ENCODE data around the gene USP15.

Gene USP15

DNA sequence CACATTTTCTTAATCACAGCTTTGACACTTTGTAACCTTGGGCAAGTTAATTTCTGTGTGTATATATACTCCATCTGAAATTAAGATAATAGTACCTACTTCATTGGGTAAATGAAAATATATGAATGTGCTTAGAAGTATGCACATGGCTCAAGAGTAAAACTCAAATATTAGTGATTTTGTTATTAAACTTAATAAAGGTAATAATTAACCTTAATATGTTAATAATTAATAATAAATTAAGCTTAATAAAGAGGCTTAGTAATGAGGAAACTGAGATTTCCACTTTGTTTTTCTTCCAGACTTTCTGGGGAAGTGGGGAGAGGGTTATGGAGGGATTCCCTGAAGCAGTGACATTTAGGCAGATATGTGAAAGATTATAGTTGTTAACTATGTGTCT is 19.8 kb downstream of the USP15 start:
- DNase-seq = no peak

DNA sequence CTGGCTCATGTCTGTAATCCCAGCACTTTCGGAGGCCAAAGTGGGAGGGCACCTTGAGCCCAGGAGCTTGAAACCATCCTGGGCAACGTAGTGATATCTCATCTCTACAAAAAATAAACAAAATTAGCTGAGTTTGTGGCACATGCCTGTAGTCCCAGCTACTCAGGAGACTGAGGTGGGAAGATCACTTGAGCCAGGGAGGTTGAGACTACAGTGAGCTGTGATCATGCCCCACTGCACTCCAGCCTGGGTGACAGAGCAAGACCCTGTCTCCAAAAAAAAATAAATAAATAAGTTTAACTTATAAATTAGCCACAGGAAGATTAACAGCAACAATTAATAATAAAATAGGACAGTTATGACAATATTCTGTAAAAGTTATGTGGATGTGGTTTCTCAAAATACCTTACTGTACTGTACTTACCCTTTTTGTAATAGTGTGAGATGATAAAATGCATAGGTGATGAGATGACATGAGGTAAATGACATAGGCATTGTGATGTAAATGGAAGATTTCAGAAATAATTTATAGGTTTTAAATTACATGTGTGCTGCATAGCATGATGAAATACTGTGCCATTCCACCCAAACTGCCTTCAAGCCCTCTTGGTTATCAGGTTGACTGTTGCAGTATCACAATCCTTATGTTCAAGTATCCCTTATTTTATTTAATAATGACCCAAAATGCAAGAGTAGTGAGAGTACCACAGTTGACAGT is 22.0 kb downstream of the USP15 start:
- no peak for DNase-seq

DNA sequence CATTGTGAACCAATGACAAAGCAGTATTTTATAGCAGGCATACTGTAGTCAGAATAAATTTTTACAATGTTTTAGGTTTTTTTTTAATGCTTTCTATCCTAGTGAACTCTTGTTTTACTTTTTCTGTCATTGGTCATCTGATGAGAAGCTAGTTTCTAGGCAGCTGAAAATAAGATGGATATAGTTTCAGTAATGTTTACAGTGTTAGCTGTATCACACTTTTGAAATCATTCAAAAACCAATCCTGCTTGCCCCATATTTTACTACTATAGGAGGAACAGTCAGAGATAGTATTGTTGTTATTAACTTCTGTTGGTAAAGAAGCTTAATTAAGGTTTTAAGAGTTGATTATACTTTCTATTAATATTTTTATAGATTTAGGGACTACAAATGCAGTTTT is 24.5 kb downstream of the USP15 start:
- no peak for DNase-seq

DNA sequence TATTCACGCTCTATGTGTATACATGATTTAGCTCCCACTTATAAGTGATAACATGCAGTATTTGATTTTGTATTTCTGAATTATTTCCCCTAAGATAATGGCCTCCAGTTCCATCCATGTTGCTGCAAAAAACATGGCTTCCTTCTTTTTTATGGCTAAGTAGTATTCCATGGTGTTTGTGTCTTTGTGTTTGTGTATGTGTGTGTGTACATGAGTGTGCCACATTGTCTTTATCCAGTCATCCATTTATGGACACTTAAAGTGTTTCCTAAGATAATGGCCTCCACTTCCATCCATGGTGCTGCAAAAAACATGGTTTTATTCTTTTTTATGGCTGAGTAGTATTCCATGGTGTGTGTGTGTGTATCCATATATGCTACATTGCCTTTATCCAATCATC is 25.1 kb downstream of the USP15 start:
- DNase-seq = no peak

DNA sequence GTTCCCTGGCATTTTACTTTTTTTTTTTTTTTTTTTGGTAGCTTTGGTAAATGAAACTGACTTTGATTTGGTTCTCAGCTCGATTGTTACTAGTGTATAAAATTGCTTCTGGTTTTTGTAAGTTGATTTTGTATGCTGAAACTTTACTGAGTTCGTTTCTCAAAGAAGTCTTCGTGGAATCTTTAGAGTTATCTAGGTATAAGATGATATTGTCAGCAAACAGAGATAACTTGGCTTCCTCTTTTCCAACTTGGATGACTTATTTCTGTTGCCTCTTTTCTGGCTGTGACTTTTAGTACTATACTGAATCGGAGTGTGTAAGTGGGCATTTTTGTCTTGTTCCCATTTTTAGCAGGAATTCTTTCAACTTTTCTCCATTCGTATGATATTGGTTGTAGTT is 28.1 kb downstream of the USP15 start:
- no peak for DNase-seq

DNA sequence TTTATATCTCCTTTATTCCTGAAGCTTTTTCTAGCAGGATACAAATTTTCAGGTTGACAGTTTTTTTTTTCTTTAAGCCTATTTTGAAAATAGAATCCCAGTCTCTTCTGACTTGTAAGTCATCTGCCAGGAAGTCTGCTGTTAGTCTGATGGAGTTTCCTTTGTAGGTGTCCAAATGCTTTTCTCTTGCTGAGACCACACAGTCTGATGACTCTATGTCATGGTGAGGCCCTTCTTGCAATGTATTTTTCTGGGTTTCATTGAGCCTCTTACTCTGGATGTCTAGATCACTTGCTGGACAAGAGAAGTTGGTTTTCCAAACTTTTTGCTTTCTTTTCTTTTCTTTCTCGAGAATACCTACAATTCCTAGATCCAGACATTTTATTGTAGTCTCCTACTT is 30.6 kb downstream of the USP15 start:
- no peak for DNase-seq

DNA sequence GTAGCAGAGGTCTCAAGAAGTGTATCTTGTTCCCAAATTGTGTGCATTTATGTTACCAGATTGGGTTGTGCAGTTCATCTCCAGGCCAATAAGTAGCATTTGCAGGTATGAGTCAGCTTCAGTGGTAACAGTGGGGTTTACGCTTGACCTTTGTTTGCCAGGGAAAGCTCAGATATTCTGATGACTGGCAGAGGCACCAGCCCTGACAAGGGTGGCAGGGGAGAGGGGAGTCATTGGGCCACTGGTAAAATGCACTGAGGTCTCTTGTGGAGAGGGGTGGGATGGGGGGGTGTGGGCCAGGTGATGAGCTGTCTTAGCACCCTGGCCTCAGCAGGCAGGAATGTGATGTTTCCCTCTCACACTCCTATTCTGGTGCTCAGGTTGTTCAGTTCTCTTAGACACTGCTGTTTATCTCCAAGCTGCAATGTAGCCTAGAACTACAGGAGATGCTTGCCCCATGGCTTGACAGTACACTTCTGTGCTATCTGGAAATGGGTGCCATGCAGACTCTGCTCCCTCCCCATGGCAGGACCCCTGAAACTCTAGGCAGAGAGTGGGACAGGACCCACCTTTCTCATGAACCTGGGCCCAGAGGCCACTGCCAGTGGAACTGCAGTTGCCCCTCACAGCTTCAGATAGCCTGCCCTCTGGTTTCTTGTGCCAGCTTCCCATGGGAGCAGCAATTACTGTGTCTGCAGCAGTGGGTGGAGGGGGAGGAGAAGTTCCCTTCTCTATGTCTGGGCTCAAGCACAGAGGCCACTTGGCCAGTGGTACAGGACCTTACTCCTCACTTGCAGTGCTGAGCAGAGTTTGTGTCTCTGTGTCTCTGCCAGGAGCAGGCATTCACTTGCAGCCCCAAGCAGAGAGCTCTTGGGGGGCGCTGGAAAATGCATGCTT is 31.9 kb downstream of the USP15 start:
- no peak for DNase-seq

DNA sequence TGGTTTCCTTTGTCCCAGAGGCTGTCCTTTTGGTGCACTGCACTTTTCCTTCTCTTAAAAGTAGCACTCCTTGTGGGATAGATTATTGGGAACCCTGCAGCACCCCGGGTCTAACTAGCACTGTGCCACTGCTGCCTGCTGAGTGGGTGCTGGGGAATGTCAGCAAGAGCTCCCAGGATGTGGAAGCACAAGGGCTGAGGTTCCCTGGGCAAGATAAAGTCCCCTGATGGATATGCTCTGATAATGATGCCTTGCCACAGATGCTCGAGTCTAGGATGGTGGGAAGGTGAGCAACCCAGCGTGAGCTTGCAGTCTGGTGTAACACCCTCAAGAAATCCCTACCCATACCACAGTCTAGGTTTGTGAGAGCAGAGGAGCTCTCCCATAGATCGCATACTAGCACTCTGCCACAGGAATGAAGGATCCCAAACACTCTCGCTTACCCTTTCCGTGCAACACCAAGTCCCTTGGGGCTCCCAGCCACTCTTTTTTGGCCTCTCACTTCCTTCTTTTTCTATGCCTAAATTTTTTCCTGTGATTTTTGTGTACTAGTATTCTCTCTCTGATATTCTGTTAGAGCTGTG is 32.6 kb downstream of the USP15 start:
- no peak for DNase-seq

DNA sequence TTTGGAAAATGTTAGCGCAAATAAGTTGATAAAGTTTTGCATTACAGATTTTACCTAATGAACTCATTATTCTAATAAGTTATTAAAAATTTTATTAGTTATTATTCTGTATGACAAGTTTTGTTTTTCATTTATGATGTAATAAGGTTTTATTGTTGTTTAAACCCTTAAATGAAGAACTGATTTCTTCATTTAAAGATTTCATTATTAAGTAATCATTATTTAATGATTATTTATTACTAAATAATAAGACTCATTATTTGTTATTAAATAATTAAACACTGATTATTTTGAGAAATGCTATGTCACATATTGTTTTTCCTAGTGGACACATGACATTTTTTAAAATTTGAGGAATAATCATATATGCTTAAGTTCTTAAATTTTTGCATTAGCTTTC is 34.2 kb downstream of the USP15 start:
- DNase-seq = no peak

DNA sequence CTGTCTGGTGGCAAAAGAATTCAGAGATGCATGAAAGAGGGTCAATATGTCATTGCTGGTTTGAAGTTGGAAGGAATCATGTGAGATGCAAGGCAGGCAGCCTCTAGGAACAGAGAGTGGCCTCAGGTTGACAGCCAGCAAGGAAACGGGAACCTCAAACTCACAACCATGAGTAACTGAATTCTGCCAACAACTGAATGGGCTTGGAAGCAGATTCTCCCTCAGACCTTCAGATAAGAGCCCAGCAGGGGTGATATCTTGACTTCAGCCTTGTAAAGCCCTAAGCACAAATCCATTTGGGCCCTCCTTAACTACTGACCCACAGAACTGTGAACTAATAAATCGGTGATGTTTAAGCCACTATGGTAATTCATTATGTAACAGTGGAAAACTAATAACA is 35.8 kb downstream of the USP15 start:
- no peak for DNase-seq

DNA sequence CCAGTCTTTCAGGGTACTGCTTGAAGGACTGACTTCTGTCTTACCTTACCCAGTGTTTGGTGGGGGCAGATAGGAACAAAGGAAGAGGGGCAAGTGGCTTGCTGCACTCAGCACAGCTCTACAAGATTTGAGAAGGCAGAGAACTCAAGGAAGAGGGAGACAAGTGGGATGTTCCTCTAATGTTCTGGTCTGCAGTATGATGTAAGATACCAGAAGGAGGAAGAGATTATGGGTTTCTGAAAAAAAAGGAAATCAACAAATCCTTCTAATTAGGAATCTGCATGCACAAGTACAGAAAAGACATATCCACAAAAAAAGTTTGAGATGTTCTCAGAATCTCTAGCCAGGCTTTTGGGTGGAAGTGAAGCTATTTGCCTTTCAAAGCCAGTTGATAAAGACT is 37.1 kb downstream of the USP15 start:
- DNase-seq = no peak

DNA sequence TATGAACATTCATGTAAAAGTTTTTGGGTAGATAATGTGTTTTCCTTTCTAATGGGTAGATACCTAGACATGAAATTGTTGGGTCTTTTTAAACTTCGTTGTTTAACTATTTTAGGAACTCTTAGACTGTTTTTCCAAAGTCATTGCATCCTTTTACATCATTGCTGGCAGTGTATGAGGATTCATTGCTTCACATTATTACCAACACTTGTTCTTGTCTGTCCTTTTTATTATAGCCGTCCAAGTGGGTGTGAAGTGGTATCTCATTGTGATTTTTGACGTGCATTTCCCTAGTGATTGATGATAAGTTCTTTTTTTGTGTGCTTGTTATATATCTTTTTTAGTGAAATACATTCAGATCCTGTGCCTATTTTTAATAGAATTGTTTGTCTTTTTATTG is 39.4 kb downstream of the USP15 start:
- no peak for DNase-seq

DNA sequence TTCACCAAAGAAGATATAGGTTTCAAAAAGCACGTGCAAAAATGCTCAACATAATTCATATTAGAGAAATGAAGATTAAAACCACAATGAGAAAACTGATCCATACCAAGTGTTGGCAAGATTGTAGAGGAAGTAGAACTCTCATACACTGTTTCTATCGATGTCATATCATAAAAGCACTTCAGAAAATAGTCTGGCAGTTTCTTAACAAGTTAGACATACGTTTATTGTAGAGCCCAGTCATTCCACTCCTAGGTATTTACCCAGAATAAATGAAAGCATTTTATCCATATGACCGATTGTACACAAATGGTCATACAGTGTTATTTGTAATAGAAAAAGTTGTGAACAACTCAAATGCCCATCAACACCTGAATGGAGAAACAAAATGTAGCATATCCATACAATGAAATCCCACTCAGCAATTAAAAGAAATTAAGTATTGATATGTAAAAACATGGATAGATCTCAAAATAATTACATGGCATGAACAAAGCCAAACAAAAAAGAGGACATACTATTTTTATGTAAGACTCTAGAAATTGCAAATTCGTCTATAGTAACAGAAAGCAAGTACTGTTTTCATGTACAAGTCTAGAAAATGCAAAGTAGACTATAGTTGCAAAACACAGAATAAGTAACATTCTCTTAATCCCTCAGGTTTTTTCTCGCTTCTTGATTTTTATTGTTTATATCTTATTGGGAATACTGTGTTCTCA is 41.0 kb downstream of the USP15 start:
- no peak for DNase-seq

DNA sequence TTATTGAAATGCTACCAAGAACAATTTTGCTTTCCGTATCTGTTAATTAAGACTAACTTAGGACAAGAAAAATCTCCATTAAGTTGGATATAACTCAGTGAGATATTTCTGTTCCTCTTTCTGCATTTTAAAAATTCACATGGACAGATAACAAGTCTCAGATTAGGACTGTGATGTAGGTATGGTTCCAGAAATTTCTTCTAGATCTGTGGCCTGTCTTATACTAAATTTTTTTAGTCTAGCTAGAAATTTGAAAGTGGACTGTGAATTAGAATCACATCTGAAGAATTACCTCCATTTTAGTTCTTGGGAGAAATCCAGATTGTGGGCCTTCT is 41.6 kb downstream of the USP15 start:
- no peak for DNase-seq

DNA sequence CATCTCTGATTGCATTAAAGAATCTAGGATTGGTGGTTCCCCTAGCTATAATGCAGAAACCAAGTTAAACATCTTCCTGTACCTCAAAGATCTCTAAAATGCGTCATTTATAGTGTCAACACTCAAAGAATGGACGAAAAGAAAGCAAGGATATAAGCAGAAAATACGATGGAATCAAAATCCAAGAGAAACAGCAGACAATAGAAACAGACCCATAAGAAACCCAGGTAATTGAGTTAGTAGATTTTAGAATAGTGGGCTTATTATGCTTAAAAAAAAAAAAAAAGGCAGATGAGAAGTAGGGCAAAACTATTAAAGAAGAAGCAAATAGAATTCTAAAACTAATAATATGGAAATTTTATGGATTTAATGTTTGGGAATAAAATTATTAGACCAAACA is 44.4 kb downstream of the USP15 start:
- DNase-seq = no peak

DNA sequence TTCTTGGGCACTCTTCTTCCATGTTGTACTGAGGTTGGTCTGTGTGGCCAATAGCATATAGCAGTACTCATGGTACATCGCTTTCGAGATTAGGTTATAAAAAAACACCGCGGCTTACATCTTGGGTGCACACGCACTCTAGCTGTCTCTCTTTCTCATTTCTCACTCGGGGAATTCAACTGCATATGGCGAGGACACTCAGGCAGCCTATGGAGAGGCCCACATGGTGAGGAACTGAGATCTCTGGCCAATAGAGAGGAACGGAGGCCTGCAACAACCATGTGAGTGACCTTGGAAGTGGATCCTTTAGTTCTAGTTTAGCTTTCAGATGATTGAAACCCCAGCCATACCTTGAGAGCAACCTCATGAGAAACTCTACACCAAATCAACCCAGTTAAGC is 45.6 kb downstream of the USP15 start:
- no peak for DNase-seq

DNA sequence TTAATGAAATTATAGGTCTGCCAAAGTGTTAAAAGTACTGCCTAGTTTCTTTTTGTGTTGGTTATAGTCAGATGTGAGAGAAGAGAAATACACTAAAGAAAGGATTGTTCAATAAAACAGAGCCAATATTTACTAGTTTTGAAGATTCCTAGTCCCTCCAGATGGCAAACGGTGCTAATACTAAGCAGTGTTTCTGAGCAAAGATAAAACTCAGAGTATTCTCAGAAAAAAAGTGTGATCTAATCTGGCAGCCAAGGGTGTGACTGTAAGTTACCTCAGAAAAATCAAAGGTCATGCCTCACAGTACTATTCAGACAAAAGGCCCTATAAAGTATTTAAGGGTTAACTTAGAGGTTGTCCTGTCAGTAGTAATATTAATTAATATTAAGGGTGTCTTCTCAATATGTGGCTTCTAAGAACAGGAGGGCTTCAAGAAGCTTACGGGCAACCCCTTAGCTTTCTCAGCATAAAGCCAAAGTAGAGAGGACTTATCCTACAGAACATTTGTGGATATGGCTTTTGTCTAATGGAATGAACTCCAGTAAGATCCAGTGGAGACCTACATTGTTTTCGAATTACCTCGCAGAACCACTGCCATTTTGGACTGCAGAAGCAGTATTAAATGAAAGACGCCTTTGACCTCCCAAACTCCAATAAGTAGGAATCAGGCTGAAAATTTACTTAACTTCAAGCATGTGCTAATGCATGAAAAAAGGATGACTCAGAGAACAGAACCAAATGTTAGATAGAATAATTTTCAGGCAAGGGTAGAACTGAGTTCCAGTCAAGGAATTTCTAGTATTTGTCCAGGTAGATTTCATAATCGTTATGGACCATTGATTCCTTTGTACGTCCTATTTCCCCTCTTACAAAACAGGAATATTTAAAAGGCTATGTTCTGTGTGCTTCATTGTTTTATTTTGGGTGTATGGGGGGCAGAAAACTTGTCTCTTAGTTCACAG is 46.6 kb downstream of the USP15 start:
- DNase-seq = no peak

DNA sequence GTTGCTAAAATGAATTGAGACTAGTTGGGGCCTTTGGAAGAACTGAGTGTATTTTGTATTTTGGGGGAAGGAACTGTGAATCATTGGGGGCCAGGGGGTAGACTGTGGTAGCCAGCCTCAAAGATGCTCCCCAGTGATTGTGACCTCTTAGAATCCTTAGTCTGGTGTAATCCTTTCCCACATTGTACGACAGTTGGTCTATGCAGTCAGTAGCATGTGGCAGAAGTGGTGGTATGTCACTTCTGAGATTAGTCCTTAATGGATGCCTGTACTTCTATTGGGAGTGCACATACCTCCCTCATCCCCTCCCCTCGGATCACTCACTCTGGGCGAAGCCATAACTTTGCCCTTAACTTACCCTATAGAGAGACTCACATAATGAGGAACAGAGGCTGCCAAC is 48.0 kb downstream of the USP15 start:
- no peak for DNase-seq

DNA sequence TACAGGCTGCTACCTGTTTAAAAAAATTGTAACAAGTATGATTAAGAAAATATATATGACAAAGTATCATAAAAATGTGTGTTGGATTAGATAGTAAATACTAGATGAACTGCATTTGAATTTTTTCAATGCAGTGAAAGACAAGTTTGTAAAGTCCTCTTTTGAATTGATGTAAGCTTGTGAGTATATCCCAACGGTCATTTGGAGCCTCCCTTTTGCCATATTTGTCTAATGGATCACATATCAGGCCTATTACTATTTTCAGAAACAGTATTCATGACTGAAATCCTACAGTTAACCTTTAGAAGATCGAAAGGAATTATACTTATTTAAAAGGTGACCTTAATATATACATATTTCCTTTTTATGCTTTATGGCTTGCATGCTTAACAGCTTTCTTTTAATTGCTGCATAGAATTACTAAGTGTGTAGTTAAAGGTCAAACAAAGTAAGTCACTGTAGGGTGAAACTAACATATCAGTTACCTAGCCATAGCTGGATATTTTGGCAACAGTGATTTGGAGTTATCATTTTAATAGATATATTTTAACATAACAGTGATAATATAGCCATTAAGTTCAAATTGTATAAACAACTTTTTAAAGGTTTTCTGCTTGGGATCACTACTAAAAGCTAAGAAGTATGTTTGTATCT is 53.6 kb downstream of the USP15 start:
- no peak for DNase-seq

DNA sequence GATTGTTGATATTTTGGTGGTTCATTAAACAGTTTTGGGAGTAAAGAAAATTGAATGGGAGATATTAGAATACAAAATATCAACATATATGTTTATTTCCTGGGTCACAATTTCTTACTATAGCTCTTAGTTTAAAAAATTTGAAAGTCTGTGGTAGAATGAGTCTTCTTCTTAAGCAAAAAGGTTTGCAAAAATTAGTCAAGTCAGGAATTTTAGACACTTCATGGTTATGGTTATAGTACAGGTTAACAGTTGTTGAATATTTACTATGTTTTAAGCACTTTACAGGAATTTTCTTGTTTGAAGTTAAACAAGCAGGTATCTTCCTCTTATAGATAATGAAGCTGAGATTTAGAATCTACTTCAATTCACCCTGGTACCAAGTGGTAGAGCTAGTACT is 56.8 kb downstream of the USP15 start:
- DNase-seq = no peak

Measured in nucleus accumbens (tissue), 56 donors.